Naive thymus-derived CD4-positive, alpha-beta T cell (primary cell): ENCODE data around the gene COQ2. TPM values are rescaled to one million over a fixed set of nuclear protein-coding genes. Genes with fewer than 3 reads are reported as not detected.
A peak's percentile ranks its signal among the peaks of the same experiment; 100 is the strongest.

Experiments
- ATAC-seq: fragments of 150-1000 bp; cut with Tn5 transposase; 2 replicates; pipeline ENCODE4 v1.10.0; 2021; ENCODE audit warnings: mild to moderate bottlenecking, moderate library complexity
- CTCF ChIA-PET: fragments of 350-600 bp; sonication (Branson Sonifier 250); formaldehyde crosslinking; loops from one replicate; lab custom pipeline; 2021; ENCODE audit warnings: antibody characterized with exemption; lab: Charles Lee
- POLR2A ChIA-PET: fragments of 350-600 bp; sonication (Branson Sonifier 250); formaldehyde crosslinking; loops from one replicate; lab custom pipeline; 2021; ENCODE audit warnings: antibody characterized with exemption, inconsistent platforms; lab: Charles Lee
- DNase-seq, 9 donors: peaks; one replicate each; pipeline versions ENCODE4 v3.0.0 to v3.0.0-alpha.2; 2020 to 2022; ENCODE audit warnings: mixed read lengths in 1 of 9
- H3K27ac ChIP-seq: one replicate; pipeline ENCODE4 v1.7.0; 2013; ENCODE audit warnings: mild to moderate bottlenecking, low read depth, low read length, moderate library complexity
- H3K27me3 ChIP-seq, 2 donors: one replicate each; pipeline ENCODE4 v1.7.0; 2013; ENCODE audit warnings: low read length in 2 of 2, mild to moderate bottlenecking in 2 of 2, moderate library complexity in 2 of 2; ENCODE audit not compliant: control insufficient read depth in 2 of 2, insufficient read depth in 2 of 2
- H3K36me3 ChIP-seq, 3 experiments: 1 replicate in 2 of 3; 2 replicates in 1 of 3; pipeline ENCODE4 v1.7.0; 2013; ENCODE audit warnings: low read length in 3 of 3, mild to moderate bottlenecking in 3 of 3, moderate library complexity in 1 of 3; ENCODE audit not compliant: insufficient read depth in 3 of 3, control insufficient read depth in 2 of 3
- H3K4me1 ChIP-seq, 2 donors: one replicate each; pipeline ENCODE4 v1.7.0; 2013; ENCODE audit warnings: low read length in 2 of 2, mild to moderate bottlenecking in 2 of 2, moderate library complexity in 1 of 2; ENCODE audit not compliant: control insufficient read depth in 2 of 2, insufficient read depth in 2 of 2
- H3K4me3 ChIP-seq: 2 replicates; pipeline ENCODE4 v1.7.0; 2013; ENCODE audit warnings: mild to moderate bottlenecking, low read length
- H3K9me3 ChIP-seq, 3 experiments: 1 replicate in 2 of 3; 2 replicates in 1 of 3; pipeline ENCODE4 v1.7.0; 2013; ENCODE audit warnings: low read length in 3 of 3; ENCODE audit not compliant: control insufficient read depth in 2 of 3
- H3K27ac Mint-ChIP-seq, 9 donors: one replicate each; pipeline ENCODE4 v1.8.0; 2020 to 2022; ENCODE audit warnings: mixed read lengths in 9 of 9, mild to moderate bottlenecking in 8 of 9, moderate library complexity in 5 of 9, inconsistent platforms in 2 of 9
- H3K27me3 Mint-ChIP-seq, 5 donors: one replicate each; pipeline ENCODE4 v1.8.0; 2021 to 2022; ENCODE audit warnings: mixed read lengths in 5 of 5, mild to moderate bottlenecking in 1 of 5
- H3K36me3 Mint-ChIP-seq, 5 donors: one replicate each; pipeline ENCODE4 v1.8.0; 2020 to 2022; ENCODE audit warnings: mixed read lengths in 5 of 5, mild to moderate bottlenecking in 3 of 5, inconsistent platforms in 1 of 5
- H3K4me1 Mint-ChIP-seq, 7 donors: one replicate each; pipeline ENCODE4 v1.8.0; 2020 to 2022; ENCODE audit warnings: mixed read lengths in 7 of 7, mild to moderate bottlenecking in 3 of 7, inconsistent platforms in 1 of 7
- H3K4me3 Mint-ChIP-seq, 10 donors: one replicate each; pipeline ENCODE4 v1.8.0; 2020 to 2022; ENCODE audit warnings: mild to moderate bottlenecking in 10 of 10, mixed read lengths in 10 of 10, moderate library complexity in 6 of 10, inconsistent platforms in 2 of 10
- H3K9me3 Mint-ChIP-seq, 11 donors: one replicate each; pipeline ENCODE4 v1.8.0; 2020 to 2022; ENCODE audit warnings: mixed read lengths in 11 of 11, mild to moderate bottlenecking in 4 of 11, inconsistent platforms in 1 of 11, moderate library complexity in 1 of 11
- intact Hi-C, 2 donors: fragments of 100-400 bp; cut with micrococcal nuclease; formaldehyde crosslinking; loops; one replicate each; pipeline ENCODE4 v1.15.1; 2023
- polyA plus RNA-seq, 2 donors: library from polyadenylated mRNA; unstranded; fragments of 300-500 nt; fragmentation: Illumina TruSeq; gene quantifications; one replicate each; pipeline ENCODE4 v1.2.3, GENCODE V29; 2021
- total RNA-seq, 6 experiments: library from RNA in 5 of 6; stranded (reverse) in 5 of 6; gene quantifications; 1 replicate in 5 of 6; 2 replicates in 1 of 6; pipeline ENCODE4 v1.2.3 and lab custom pipeline; 2021 to 2026

Gene COQ2
- total and polyA plus RNA-seq, 7 experiments from 2014 or later: 3.6 to 12.7 (median 7.6) TPM

- H3K9me3 ChIP-seq: no peaks in the 10 kb centered on the region
- Mint-ChIP-seq H3K27me3 (peaks cover 0 to 32% (median 0%) of the 10 kb centered on the region in 5 donors), H3K4me3 (peak overlapping the region in 7 of 10 donors; percentile 13 to 60 (median 45)), H3K9me3 (peaks cover 0 to 4% (median 0%) of the 10 kb centered on the region in 11 donors), H3K27ac (peak overlapping the region; percentile 50 to 86 (median 72)), H3K36me3 (peaks cover 0 to 38% (median 0%) of the 10 kb centered on the region in 5 donors), H3K4me1 (peaks cover 44 to 62% (median 49%) of the 10 kb centered on the region in 7 donors)
- POLR2A ChIA-PET: interaction anchor here (0.8 to 1.1 kb wide), 2 partner anchors 14 to 23 kb away, joined by 3 to 4 read pairs; no protein-coding TSS in a partner anchor
- H3K4me1 ChIP-seq: peaks cover 29 to 34% of the 10 kb centered on the region in 2 donors
- no peaks in the 10 kb centered on the region for H3K27me3 ChIP-seq
- intact Hi-C loops: loop anchor here (1.0 to 10.0 kb wide), 4 partner anchors 10 to 1757 kb away; partner anchors contain the start of gene RASGEF1B (in 1 of the 2)
- no peaks in the 10 kb centered on the region for H3K36me3 ChIP-seq
- CTCF ChIA-PET: no interaction called here
- peak; percentile 78 for ATAC-seq
- DNase-seq: no peak
- H3K27ac ChIP-seq: no peak overlapping the region
- H3K4me3 ChIP-seq: no peak overlapping the region
Measured at GRCh38 chr4:83231620-83232076, 53.0 kb downstream of the COQ2 start.

GRCh38 chr4:83230928-83231327 lies 53.7 kb downstream of the COQ2 start:
- H3K27me3 Mint-ChIP-seq: peaks cover 0 to 29% (median 0%) of the 10 kb centered on the region in 5 donors
- ChIA-PET CTCF (no interaction called here), POLR2A (interaction anchor here (0.8 to 1.1 kb wide), 2 partner anchors 13 to 22 kb away, joined by 3 to 4 read pairs; no protein-coding TSS in a partner anchor)
- H3K9me3 ChIP-seq: no peaks in the 10 kb centered on the region
- H3K36me3 ChIP-seq: no peaks in the 10 kb centered on the region
- H3K27ac Mint-ChIP-seq: peak overlapping the region in 7 of 9 donors; percentile 10 to 66 (median 50)
- DNase-seq: no peak
- H3K36me3 Mint-ChIP-seq: peaks cover 0 to 36% (median 0%) of the 10 kb centered on the region in 5 donors
- H3K4me1 Mint-ChIP-seq: peaks cover 36 to 57% (median 41%) of the 10 kb centered on the region in 7 donors
- intact Hi-C loops: loop anchor here in 1 of 2 donors (1.0 to 10.0 kb wide), 3 partner anchors 12 to 1756 kb away; partner anchors contain the start of gene RASGEF1B
- peak overlapping the region in 1 of 10 donors; percentile 60 for H3K4me3 Mint-ChIP-seq
- H3K4me3 ChIP-seq: no peak overlapping the region
- H3K27ac ChIP-seq: no peak overlapping the region
- H3K27me3 ChIP-seq: no peaks in the 10 kb centered on the region
- ATAC-seq: no peak
- peaks cover 0 to 4% (median 0%) of the 10 kb centered on the region in 11 donors for H3K9me3 Mint-ChIP-seq
- peaks cover 24 to 27% of the 10 kb centered on the region in 2 donors for H3K4me1 ChIP-seq

- Histone ChIP-seq H3K36me3 (no peaks in the 10 kb centered on the region), H3K27ac (no peak overlapping the region), H3K27me3 (no peaks in the 10 kb centered on the region), H3K9me3 (no peaks in the 10 kb centered on the region), H3K4me1 (peaks cover 16 to 20% of the 10 kb centered on the region in 2 donors), H3K4me3 (no peak overlapping the region)
- ChIA-PET CTCF (interaction anchor here (0.8 kb wide), 1 partner anchor 12 kb away, joined by 3 read pairs; no protein-coding TSS in a partner anchor), POLR2A (interaction anchor here (0.5 to 1.0 kb wide), 3 partner anchors 34 to 120 kb away, joined by 3 read pairs; no protein-coding TSS in a partner anchor)
- H3K4me3 Mint-ChIP-seq: no peak overlapping the region
- ATAC-seq (no peak), DNase-seq (no peak)
- no peak overlapping the region for H3K27ac Mint-ChIP-seq
- peaks cover 0 to 24% (median 0%) of the 10 kb centered on the region in 5 donors for H3K27me3 Mint-ChIP-seq
- H3K4me1 Mint-ChIP-seq: peaks cover 25 to 54% (median 36%) of the 10 kb centered on the region in 7 donors
- H3K9me3 Mint-ChIP-seq: peaks cover 0 to 4% (median 0%) of the 10 kb centered on the region in 11 donors
- intact Hi-C loops: loop anchor here in 1 of 2 donors (10.0 kb wide), 1 partner anchor 1755 kb away; the partner anchor contains the start of gene RASGEF1B
- peaks cover 0 to 30% (median 0%) of the 10 kb centered on the region in 5 donors for H3K36me3 Mint-ChIP-seq
Measured at GRCh38 chr4:83229791-83230190, 54.8 kb downstream of the COQ2 start.

- no peaks in the 10 kb centered on the region for H3K9me3 ChIP-seq
- intact Hi-C loops: no loop called here
- H3K4me1 Mint-ChIP-seq: peaks cover 27 to 64% (median 41%) of the 10 kb centered on the region in 7 donors
Measured at GRCh38 chr4:83228231-83228630, 56.4 kb downstream of the COQ2 start.

GRCh38 chr4:83224502-83225197 lies 59.9 kb downstream of the COQ2 start:
- Mint-ChIP-seq H3K36me3 (peaks cover 0 to 27% (median 0%) of the 10 kb centered on the region in 5 donors), H3K27me3 (peaks cover 0 to 7% (median 0%) of the 10 kb centered on the region in 5 donors), H3K4me3 (no peak overlapping the region), H3K9me3 (peaks cover 0 to 2% (median 0%) of the 10 kb centered on the region in 11 donors), H3K27ac (peak overlapping the region in 3 of 9 donors; percentile 5 to 70 (median 55)), H3K4me1 (peaks cover 14 to 55% (median 31%) of the 10 kb centered on the region in 7 donors)
- ChIA-PET CTCF (no interaction called here), POLR2A (interaction anchor here (0.6 to 1.3 kb wide), 4 partner anchors 12 to 105 kb away, joined by 3 to 4 read pairs (median 3); no protein-coding TSS in a partner anchor)
- Histone ChIP-seq H3K27ac (no peak overlapping the region), H3K36me3 (no peaks in the 10 kb centered on the region), H3K9me3 (no peaks in the 10 kb centered on the region), H3K27me3 (no peaks in the 10 kb centered on the region), H3K4me3 (no peak overlapping the region), H3K4me1 (peaks cover 14 to 17% of the 10 kb centered on the region in 2 donors)
- intact Hi-C loops: no loop called here
- no peak for ATAC-seq
- DNase-seq: no peak

More at GRCh38 chr4:83228231-83228630, 56.4 kb downstream of the COQ2 start:
- peaks cover 0 to 30% (median 0%) of the 10 kb centered on the region in 5 donors for H3K36me3 Mint-ChIP-seq
- no peak overlapping the region for H3K27ac ChIP-seq
- ChIA-PET CTCF (no interaction called here), POLR2A (no interaction called here)
- ATAC-seq: no peak
- peaks cover 0 to 4% (median 0%) of the 10 kb centered on the region in 11 donors for H3K9me3 Mint-ChIP-seq
- H3K27ac Mint-ChIP-seq: no peak overlapping the region
- no peaks in the 10 kb centered on the region for H3K27me3 ChIP-seq
- no peak overlapping the region for H3K4me3 Mint-ChIP-seq
- peaks cover 16 to 20% of the 10 kb centered on the region in 2 donors for H3K4me1 ChIP-seq
- H3K4me3 ChIP-seq: no peak overlapping the region
- H3K36me3 ChIP-seq: no peaks in the 10 kb centered on the region
- no peak for DNase-seq
- H3K27me3 Mint-ChIP-seq: peaks cover 0 to 21% (median 0%) of the 10 kb centered on the region in 5 donors

GRCh38 chr4:83223781-83224180 lies 60.8 kb downstream of the COQ2 start:
- no peak overlapping the region for H3K27ac ChIP-seq
- Mint-ChIP-seq H3K36me3 (peaks cover 0 to 25% (median 0%) of the 10 kb centered on the region in 5 donors), H3K9me3 (peaks cover 0 to 2% (median 0%) of the 10 kb centered on the region in 11 donors), H3K4me1 (peaks cover 23 to 61% (median 39%) of the 10 kb centered on the region in 7 donors), H3K4me3 (no peak overlapping the region), H3K27me3 (peaks cover 0 to 7% (median 0%) of the 10 kb centered on the region in 5 donors), H3K27ac (peak overlapping the region in 4 of 9 donors; percentile 40 to 88 (median 60))
- no peak for DNase-seq
- peaks cover 21 to 25% of the 10 kb centered on the region in 2 donors for H3K4me1 ChIP-seq
- intact Hi-C loops: no loop called here
- no peak overlapping the region for H3K4me3 ChIP-seq
- H3K36me3 ChIP-seq: no peaks in the 10 kb centered on the region
- ChIA-PET CTCF (no interaction called here), POLR2A (interaction anchor here (0.6 to 1.3 kb wide), 4 partner anchors 10 to 105 kb away, joined by 3 to 4 read pairs (median 4); no protein-coding TSS in a partner anchor)
- no peaks in the 10 kb centered on the region for H3K27me3 ChIP-seq
- ATAC-seq: no peak
- H3K9me3 ChIP-seq: no peaks in the 10 kb centered on the region
